Measurements from ENCODE around the gene PRKCE. TPM values are rescaled to one million over a fixed set of nuclear protein-coding genes. Genes with fewer than 3 reads are reported as not detected.

PRKCE gene
- total and polyA plus RNA-seq, 2 experiments from 2014 or later, result 13.2 to 19.2 TPM

DNA sequence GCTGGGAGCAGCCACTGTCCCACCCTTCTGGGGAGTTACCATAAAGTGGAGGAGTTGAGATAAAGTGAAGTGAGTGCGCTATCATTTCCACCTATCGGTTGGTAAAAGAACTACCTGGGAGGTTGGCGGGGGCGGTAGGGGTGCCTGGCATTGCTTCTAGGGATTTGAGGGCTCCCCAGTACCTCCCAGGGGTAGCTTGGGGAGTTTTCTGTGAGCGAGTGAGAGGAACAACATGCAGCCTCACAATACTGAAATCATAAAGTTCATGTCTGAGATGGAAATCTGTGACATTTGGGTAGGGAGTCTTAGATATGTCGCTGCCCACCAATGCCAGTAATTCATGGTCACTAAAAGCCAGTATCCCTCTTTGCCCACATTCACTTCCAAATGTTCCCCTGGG is 68.7 kb downstream of the PRKCE start:
- peaks cover 11% of the 10 kb centered on the region for H3K4me1 ChIP-seq (ENCODE audit: low read depth)
- DNase-seq (ENCODE audit: low read depth in 1 of 2, low spot score in 1 of 2), result no peak
- no peaks in the 10 kb centered on the region for H3K27me3 ChIP-seq
- no peaks in the 10 kb centered on the region for H3K9me3 ChIP-seq (ENCODE audit: low read depth)
- H3K27ac ChIP-seq, result no peak overlapping the region
- TF ChIP-seq, protein P1, sequence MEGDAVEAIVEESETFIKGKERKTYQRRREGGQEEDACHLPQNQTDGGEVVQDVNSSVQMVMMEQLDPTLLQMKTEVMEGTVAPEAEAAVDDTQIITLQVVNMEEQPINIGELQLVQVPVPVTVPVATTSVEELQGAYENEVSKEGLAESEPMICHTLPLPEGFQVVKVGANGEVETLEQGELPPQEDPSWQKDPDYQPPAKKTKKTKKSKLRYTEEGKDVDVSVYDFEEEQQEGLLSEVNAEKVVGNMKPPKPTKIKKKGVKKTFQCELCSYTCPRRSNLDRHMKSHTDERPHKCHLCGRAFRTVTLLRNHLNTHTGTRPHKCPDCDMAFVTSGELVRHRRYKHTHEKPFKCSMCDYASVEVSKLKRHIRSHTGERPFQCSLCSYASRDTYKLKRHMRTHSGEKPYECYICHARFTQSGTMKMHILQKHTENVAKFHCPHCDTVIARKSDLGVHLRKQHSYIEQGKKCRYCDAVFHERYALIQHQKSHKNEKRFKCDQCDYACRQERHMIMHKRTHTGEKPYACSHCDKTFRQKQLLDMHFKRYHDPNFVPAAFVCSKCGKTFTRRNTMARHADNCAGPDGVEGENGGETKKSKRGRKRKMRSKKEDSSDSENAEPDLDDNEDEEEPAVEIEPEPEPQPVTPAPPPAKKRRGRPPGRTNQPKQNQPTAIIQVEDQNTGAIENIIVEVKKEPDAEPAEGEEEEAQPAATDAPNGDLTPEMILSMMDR (IDR thresholded peaks at IDR 0.05; ENCODE audit: low read depth, low read length), result no peak
- no peaks in the 10 kb centered on the region for H3K36me3 ChIP-seq
- H3K4me3 ChIP-seq, result no peak overlapping the region

DNA sequence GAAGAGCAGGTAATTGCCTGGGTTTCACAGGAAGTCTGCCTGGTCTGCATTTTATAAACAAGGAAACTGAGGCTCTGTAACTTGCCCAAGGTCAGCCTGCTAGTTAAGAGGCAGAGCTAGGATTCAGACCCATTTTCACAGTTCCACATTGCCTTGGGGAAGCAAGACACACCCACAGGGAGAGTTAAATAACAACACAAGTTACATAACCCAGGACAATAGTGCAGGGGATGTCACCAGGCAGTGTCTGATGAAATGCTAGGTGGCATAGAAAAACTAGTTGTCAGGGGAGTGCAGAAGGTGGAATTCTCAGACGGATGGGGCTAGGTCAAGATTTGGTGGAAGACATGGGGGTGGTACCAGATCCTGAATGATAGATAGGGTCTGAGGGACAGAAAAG is 69.7 kb downstream of the PRKCE start:
- Histone ChIP-seq H3K4me3 (no peak overlapping the region), H3K9me3 (ENCODE audit: low read depth) (no peaks in the 10 kb centered on the region), H3K4me1 (ENCODE audit: low read depth) (peaks cover 11% of the 10 kb centered on the region), H3K27ac (no peak overlapping the region), H3K36me3 (no peaks in the 10 kb centered on the region), H3K27me3 (no peaks in the 10 kb centered on the region)
- TF ChIP-seq, protein P1 (IDR thresholded peaks at IDR 0.05; ENCODE audit: low read depth, low read length), result no peak
- DNase-seq (ENCODE audit: low read depth in 1 of 2, low spot score in 1 of 2), result no peak

DNA sequence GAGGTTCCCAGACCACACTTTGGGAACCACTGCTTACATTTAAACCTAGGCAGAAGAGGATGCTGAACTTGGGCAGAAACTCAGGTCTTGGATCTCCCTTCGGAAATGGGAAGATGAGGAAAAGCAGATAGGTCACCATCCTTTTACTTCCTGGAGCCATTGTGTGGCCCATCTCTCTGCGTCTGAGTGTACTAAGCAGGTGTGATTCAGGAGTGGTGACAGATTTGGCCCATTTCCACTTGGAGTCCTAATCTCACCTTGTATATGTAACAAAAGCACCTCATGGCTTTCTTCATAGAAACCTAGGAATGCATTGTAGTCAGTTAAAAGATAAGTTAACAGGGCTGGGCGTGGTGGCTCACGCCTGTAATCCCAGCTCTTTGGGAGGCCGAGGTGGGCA is 71.0 kb downstream of the PRKCE start:
- no peak overlapping the region for H3K27ac ChIP-seq
- no peak overlapping the region for H3K4me3 ChIP-seq
- TF ChIP-seq, protein P1 (IDR thresholded peaks at IDR 0.05; ENCODE audit: low read depth, low read length), result no peak
- peaks cover 21% of the 10 kb centered on the region for H3K4me1 ChIP-seq (ENCODE audit: low read depth)
- H3K9me3 ChIP-seq (ENCODE audit: low read depth), result no peaks in the 10 kb centered on the region
- no peaks in the 10 kb centered on the region for H3K27me3 ChIP-seq
- no peak for DNase-seq (ENCODE audit: low read depth in 1 of 2, low spot score in 1 of 2)
- H3K36me3 ChIP-seq, result no peaks in the 10 kb centered on the region

DNA sequence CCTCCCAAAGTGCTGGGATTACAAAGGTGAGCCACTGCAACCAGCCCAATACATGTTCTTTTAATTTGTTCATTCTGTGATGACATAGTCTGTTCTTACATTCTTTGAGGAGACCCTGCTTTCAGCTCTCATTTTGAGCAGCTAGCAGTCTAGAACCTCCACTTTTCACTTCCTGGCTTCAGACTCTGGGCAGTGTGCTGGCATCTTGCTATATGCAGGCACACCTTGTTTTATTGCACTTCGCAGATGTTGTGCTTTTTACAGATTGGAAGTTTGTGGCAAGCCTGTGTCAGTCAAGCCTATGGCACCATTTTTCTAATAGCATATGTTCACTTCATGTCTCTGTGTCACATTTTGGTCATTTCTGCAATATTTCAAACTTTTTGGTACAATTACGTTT is 72.4 kb downstream of the PRKCE start:
- H3K27ac ChIP-seq, result peak overlapping the region; percentile 74
- TF ChIP-seq, protein P1 (IDR thresholded peaks at IDR 0.05; ENCODE audit: low read depth, low read length), result no peak
- DNase-seq (ENCODE audit: low read depth in 1 of 2, low spot score in 1 of 2), result no peak
- H3K9me3 ChIP-seq (ENCODE audit: low read depth), result no peaks in the 10 kb centered on the region
- no peaks in the 10 kb centered on the region for H3K36me3 ChIP-seq
- H3K4me3 ChIP-seq, result no peak overlapping the region
- no peaks in the 10 kb centered on the region for H3K27me3 ChIP-seq
- peaks cover 21% of the 10 kb centered on the region for H3K4me1 ChIP-seq (ENCODE audit: low read depth)

DNA sequence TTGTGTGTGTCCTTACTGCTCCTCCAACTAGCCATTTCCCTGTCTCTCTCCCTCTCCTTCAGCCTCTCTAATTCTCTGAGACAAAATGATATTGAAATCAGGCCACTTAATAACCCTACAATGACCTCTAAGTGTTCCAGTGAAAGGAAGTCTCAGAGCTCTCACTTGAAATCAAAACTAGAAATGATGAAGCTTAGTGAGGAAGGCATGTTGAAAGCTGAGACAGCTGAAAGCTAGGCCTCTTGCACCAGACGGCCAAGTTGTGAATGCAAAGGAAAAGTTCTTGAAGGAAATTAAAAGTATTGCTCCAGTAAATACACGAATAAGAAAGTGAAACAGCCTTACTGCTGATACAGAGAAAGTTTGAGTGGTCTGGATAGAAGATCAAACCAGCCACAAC is 72.9 kb downstream of the PRKCE start:
- TF ChIP-seq, protein P1 (IDR thresholded peaks at IDR 0.05; ENCODE audit: low read depth, low read length), result no peak
- H3K9me3 ChIP-seq (ENCODE audit: low read depth), result no peaks in the 10 kb centered on the region
- H3K27ac ChIP-seq, result peak overlapping the region; percentile 74
- H3K4me3 ChIP-seq, result no peak overlapping the region
- DNase-seq (ENCODE audit: low read depth in 1 of 2, low spot score in 1 of 2), result no peak
- H3K36me3 ChIP-seq, result no peaks in the 10 kb centered on the region
- peaks cover 21% of the 10 kb centered on the region for H3K4me1 ChIP-seq (ENCODE audit: low read depth)
- no peaks in the 10 kb centered on the region for H3K27me3 ChIP-seq

DNA sequence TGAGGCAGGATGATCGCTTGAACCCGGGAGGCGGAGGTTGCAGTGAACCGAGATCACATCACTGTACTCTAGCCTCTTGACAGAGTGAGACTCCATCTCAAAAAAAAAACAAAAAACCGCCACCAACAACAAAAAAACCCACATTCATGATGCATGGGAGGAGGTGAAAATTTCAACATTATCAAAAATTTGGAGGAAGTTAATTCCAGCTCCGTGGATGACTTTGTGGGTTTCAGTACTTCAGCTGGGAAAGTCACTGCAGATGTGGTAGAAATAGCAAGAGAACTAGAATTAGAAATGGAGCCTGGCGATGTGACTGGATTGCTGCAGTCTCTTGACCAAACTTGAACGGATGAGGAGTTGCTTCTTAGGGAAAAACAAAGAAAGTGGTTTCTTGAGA is 74.3 kb downstream of the PRKCE start:
- Histone ChIP-seq H3K27ac (no peak overlapping the region), H3K4me3 (no peak overlapping the region), H3K27me3 (no peaks in the 10 kb centered on the region), H3K9me3 (ENCODE audit: low read depth) (no peaks in the 10 kb centered on the region), H3K36me3 (no peaks in the 10 kb centered on the region), H3K4me1 (ENCODE audit: low read depth) (peaks cover 21% of the 10 kb centered on the region)
- TF ChIP-seq, protein P1 (IDR thresholded peaks at IDR 0.05; ENCODE audit: low read depth, low read length), result no peak
- DNase-seq (ENCODE audit: low read depth in 1 of 2, low spot score in 1 of 2), result no peak
